GM04504 (cell line): ENCODE data around the gene DCAF6.

Experiments used
- DNase-seq: peaks from one replicate; pipeline ENCODE4 v3.0.0-alpha.2; 2012; ENCODE audit warnings: low read depth

DCAF6 gene

GRCh38 chr1:168087696-168088095 is 151.2 kb downstream of the DCAF6 start:
- no peak for DNase-seq

- no peak for DNase-seq
These were observed 152.2 kb downstream of the DCAF6 start for GRCh38 chr1:168088511-168089325.

GRCh38 chr1:168089326-168089978 is 153.0 kb downstream of the DCAF6 start:
- no peak for DNase-seq

GRCh38 chr1:168089979-168090337 is 153.5 kb downstream of the DCAF6 start:
- no peak for DNase-seq

- no peak for DNase-seq
These were observed 153.9 kb downstream of the DCAF6 start for GRCh38 chr1:168090395-168090794.

GRCh38 chr1:168091063-168091462 is 154.6 kb downstream of the DCAF6 start:
- no peak for DNase-seq

GRCh38 chr1:168091720-168092550 is 155.5 kb downstream of the DCAF6 start:
- DNase-seq: no peak

GRCh38 chr1:168092566-168093355 is 156.3 kb downstream of the DCAF6 start:
- no peak for DNase-seq

GRCh38 chr1:168093616-168094015 is 157.1 kb downstream of the DCAF6 start:
- no peak for DNase-seq

GRCh38 chr1:168095476-168095875 is 159.0 kb downstream of the DCAF6 start:
- DNase-seq: no peak

GRCh38 chr1:168096296-168097165 is 160.0 kb downstream of the DCAF6 start:
- no peak for DNase-seq

- DNase-seq: no peak
These were observed 161.5 kb downstream of the DCAF6 start for GRCh38 chr1:168097921-168098528.

GRCh38 chr1:168098534-168099320 is 162.2 kb downstream of the DCAF6 start:
- no peak for DNase-seq

GRCh38 chr1:168099337-168099801 is 162.9 kb downstream of the DCAF6 start:
- DNase-seq: no peak

- no peak for DNase-seq
These were observed 164.0 kb downstream of the DCAF6 start for GRCh38 chr1:168100315-168101002.

GRCh38 chr1:168101336-168101735 is 164.9 kb downstream of the DCAF6 start:
- DNase-seq: no peak

GRCh38 chr1:168102487-168102886 is 166.0 kb downstream of the DCAF6 start:
- DNase-seq: no peak

- DNase-seq: no peak
These were observed 168.1 kb downstream of the DCAF6 start for GRCh38 chr1:168104535-168104934.

GRCh38 chr1:168105846-168106245 is 169.4 kb downstream of the DCAF6 start:
- no peak for DNase-seq
